Measurements from ENCODE around the gene UGT1A10.

Gene UGT1A10

GRCh38 chr2:233693963-233694362, 57.7 kb downstream of the UGT1A10 start:
- TF ChIP-seq USF1 (IDR thresholded peaks at IDR 0.05) (no peak), TAF1 (IDR thresholded peaks at IDR 0.05; ENCODE audit: low read depth) (no peak), MAX (IDR thresholded peaks at IDR 0.05) (no peak), FOXM1 (IDR thresholded peaks at IDR 0.05; ENCODE audit: borderline replicate concordance, low read depth) (no peak), RAD21 (IDR thresholded peaks at IDR 0.05; ENCODE audit: low read depth) (no peak), EP300 (IDR thresholded peaks at IDR 0.05; ENCODE audit: borderline replicate concordance) (no peak), CREB1 (IDR thresholded peaks at IDR 0.05; ENCODE audit: low read depth) (no peak), ZBTB7A (IDR thresholded peaks at IDR 0.05; ENCODE audit: low read depth) (no peak), YY1 (IDR thresholded peaks at IDR 0.05; ENCODE audit: low read depth) (no peak), CEBPB (IDR thresholded peaks at IDR 0.05) (no peak), NFIC (IDR thresholded peaks at IDR 0.05) (no peak)

GRCh38 chr2:233698740-233699139, 62.5 kb downstream of the UGT1A10 start:
- no peak for TF ChIP-seq NFIC (IDR thresholded peaks at IDR 0.05)
- no peak for TF ChIP-seq MAX (IDR thresholded peaks at IDR 0.05)
- TF ChIP-seq TAF1 (IDR thresholded peaks at IDR 0.05; ENCODE audit: low read depth) = no peak
- no peak for TF ChIP-seq CREB1 (IDR thresholded peaks at IDR 0.05; ENCODE audit: low read depth)
- TF ChIP-seq YY1 (IDR thresholded peaks at IDR 0.05; ENCODE audit: low read depth) = no peak
- TF ChIP-seq REST (IDR thresholded peaks at IDR 0.05; ENCODE audit: low read depth) = no peak
- TF ChIP-seq EGR1 (IDR thresholded peaks at IDR 0.05) = no peak
- TF ChIP-seq USF1 (IDR thresholded peaks at IDR 0.05) = no peak
- no peak for TF ChIP-seq RAD21 (IDR thresholded peaks at IDR 0.05; ENCODE audit: low read depth)
- TF ChIP-seq EP300 (IDR thresholded peaks at IDR 0.05; ENCODE audit: borderline replicate concordance) = no peak
- no peak for TF ChIP-seq FOXM1 (IDR thresholded peaks at IDR 0.05; ENCODE audit: borderline replicate concordance, low read depth)
- TF ChIP-seq CEBPB (IDR thresholded peaks at IDR 0.05) = no peak
- TF ChIP-seq TEAD4 (IDR thresholded peaks at IDR 0.05) = no peak
- TF ChIP-seq TCF12 (IDR thresholded peaks at IDR 0.05; ENCODE audit: low read depth) = no peak
- TF ChIP-seq ZBTB7A (IDR thresholded peaks at IDR 0.05; ENCODE audit: low read depth) = no peak

DNA sequence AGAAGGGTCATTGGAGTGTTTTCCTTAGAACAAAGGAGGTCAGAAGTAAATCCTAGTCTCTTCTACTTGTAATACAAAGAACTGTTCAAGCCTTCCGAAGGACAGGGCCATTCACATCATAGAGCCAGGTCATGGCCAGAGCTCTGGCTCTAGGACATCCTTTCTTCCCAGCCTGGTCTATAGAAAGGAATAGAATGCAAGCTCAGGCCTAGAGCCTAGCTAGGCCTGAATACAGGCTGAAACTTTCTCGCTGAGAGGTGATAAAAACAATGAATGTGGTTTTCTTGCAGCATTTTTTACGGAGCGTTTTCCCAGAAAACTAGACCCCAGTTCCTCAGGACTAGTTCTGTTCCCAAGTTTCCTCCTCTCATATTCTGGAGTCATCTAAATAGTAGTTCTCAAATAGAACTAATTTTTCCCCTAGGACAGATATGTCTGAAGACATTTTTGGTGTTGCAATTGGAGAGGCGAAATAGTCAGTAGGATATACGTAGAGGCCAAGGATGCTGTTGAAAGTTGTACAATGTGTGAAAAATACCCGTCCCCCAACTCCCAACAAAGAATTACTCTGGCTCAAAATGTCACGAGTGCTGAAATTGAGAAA, 63.3 kb downstream of the UGT1A10 start:
- no peak for TF ChIP-seq CEBPB (IDR thresholded peaks at IDR 0.05)
- TF ChIP-seq NFIC (IDR thresholded peaks at IDR 0.05) = no peak
- no peak for TF ChIP-seq CREB1 (IDR thresholded peaks at IDR 0.05; ENCODE audit: low read depth)
- TF ChIP-seq YY1 (IDR thresholded peaks at IDR 0.05; ENCODE audit: low read depth) = no peak
- no peak for TF ChIP-seq MAX (IDR thresholded peaks at IDR 0.05)
- TF ChIP-seq TEAD4 (IDR thresholded peaks at IDR 0.05) = no peak
- no peak for TF ChIP-seq USF1 (IDR thresholded peaks at IDR 0.05)
- no peak for TF ChIP-seq FOXM1 (IDR thresholded peaks at IDR 0.05; ENCODE audit: borderline replicate concordance, low read depth)
- no peak for TF ChIP-seq ZBTB7A (IDR thresholded peaks at IDR 0.05; ENCODE audit: low read depth)
- no peak for TF ChIP-seq RAD21 (IDR thresholded peaks at IDR 0.05; ENCODE audit: low read depth)

- TF ChIP-seq NFIC (IDR thresholded peaks at IDR 0.05) (no peak), TAF1 (IDR thresholded peaks at IDR 0.05; ENCODE audit: low read depth) (no peak), EGR1 (IDR thresholded peaks at IDR 0.05) (no peak), ZBTB7A (IDR thresholded peaks at IDR 0.05; ENCODE audit: low read depth) (no peak), CREB1 (IDR thresholded peaks at IDR 0.05; ENCODE audit: low read depth) (no peak), FOXM1 (IDR thresholded peaks at IDR 0.05; ENCODE audit: borderline replicate concordance, low read depth) (no peak), CEBPB (IDR thresholded peaks at IDR 0.05) (no peak), RAD21 (IDR thresholded peaks at IDR 0.05; ENCODE audit: low read depth) (no peak), YY1 (IDR thresholded peaks at IDR 0.05; ENCODE audit: low read depth) (no peak)
Observed at GRCh38 chr2:233700028-233700635, 63.9 kb downstream of the UGT1A10 start.

DNA sequence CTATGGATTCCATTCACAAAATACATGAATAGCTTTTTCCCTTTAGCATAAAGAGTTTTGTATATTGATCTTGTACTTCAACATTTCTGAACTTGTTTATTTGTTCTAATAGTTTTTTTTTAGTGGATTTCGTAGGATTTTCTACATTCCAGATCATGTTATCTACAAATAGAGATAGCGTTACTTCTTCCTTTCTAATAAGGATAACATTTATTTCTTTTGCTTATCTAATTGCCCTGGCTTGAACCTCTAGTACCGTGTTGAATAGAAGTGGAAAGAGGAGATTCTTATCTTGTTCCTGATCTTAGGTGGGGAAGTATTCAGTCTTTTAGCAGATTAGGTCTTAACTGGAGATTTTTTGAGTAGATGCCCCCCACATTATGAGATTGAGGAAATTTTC, 66.0 kb downstream of the UGT1A10 start:
- TF ChIP-seq RAD21 (IDR thresholded peaks at IDR 0.05; ENCODE audit: low read depth) (no peak), USF1 (IDR thresholded peaks at IDR 0.05) (no peak), TEAD4 (IDR thresholded peaks at IDR 0.05) (no peak), ZBTB7A (IDR thresholded peaks at IDR 0.05; ENCODE audit: low read depth) (no peak), EP300 (IDR thresholded peaks at IDR 0.05; ENCODE audit: borderline replicate concordance) (no peak), REST (IDR thresholded peaks at IDR 0.05; ENCODE audit: low read depth) (no peak), EGR1 (IDR thresholded peaks at IDR 0.05) (no peak), TCF12 (IDR thresholded peaks at IDR 0.05; ENCODE audit: low read depth) (no peak), NFIC (IDR thresholded peaks at IDR 0.05) (no peak), MAX (IDR thresholded peaks at IDR 0.05) (no peak), TAF1 (IDR thresholded peaks at IDR 0.05; ENCODE audit: low read depth) (no peak), CEBPB (IDR thresholded peaks at IDR 0.05) (no peak), CREB1 (IDR thresholded peaks at IDR 0.05; ENCODE audit: low read depth) (no peak), FOXM1 (IDR thresholded peaks at IDR 0.05; ENCODE audit: borderline replicate concordance, low read depth) (no peak), YY1 (IDR thresholded peaks at IDR 0.05; ENCODE audit: low read depth) (no peak)

Data from Ishikawa (cell line).